Stimulated activated CD8-positive, alpha-beta memory T cell treated with anti-CD3 and anti-CD28 coated beads, Interleukin-15, amount 100 ng/mL, for 1 hour (primary cell): ENCODE data around the gene KAT6B.

Experiments
- DNase-seq: peaks from one replicate; pipeline ENCODE4 v3.0.0-alpha.2; 2020; ENCODE audit warnings: low read depth

KAT6B gene

DNA sequence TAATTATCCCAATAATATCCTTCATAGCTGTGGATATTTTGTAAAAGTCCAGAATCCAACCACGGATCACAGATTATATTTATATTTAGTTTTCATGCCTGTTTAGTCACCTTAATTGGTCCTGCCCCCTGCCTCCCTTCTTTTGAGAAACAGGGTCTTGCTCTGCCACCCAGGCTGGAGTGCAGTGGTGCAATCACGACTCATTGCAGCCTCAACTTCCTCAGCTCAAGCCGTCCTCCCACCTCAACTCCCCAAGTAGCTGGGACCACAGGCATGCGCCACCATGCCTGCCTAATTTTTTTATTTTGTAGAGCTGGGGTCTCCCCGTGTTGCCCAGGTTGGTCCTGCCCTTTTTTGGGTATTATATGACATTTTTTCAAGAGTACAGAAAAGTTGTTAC lies 129.4 kb downstream of the KAT6B start:
- no peak for DNase-seq

DNA sequence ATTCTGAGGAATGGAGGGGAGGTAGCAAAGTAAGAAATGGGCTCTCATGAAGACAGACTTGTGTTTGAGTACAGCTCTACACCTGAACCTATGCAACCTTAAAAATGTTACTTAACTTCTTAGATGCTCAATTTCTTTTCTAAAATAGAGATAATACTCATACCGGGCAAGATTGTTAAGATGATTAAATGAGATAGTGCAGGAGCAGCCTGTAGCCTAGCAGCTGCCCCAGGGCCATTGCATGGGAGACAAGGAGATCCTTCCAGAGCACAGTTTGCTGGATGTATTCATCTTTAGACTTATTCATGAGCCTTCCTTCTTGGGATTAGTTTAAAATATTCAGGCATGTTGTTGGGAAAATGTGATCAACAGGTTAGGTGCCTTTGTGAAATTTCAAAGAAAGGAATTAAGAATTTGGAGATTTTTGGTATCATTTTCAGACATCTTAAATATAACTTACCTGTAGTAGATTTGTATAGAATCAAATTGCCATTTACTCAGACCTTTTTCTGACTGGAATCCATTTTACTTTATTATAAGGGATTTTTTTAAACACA lies 130.2 kb downstream of the KAT6B start:
- DNase-seq, result no peak

DNA sequence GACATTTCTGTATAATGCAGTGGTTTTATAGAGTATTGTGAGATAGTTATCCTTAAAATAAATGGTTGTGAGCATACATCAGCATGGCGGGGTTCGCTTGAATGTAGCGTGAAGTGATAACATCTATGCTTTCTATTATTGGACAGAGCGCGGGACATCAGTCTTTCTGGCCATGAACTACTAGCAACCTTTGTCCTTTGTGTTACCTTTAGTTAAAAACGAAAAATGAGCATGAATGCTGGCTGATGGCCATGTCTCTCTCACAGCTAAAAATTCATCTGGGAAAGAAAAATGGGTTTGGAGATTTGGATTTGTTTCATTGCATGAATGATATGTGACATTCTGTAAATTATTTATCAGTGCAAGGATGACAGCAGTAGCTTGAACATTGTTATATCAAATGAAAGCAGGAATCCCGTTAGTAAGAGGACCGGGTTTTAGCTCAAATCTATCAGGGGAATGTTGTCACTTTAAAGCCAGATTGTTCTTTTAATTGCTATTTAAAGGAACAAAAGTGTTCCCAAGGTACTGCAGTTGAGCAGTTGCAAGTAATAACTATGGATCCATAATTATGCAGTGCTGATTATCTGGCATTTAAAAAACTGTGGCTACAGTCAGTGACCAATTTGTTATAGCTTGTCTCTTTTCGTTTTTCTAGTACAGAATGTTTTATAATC lies 131.0 kb downstream of the KAT6B start:
- no peak for DNase-seq

DNA sequence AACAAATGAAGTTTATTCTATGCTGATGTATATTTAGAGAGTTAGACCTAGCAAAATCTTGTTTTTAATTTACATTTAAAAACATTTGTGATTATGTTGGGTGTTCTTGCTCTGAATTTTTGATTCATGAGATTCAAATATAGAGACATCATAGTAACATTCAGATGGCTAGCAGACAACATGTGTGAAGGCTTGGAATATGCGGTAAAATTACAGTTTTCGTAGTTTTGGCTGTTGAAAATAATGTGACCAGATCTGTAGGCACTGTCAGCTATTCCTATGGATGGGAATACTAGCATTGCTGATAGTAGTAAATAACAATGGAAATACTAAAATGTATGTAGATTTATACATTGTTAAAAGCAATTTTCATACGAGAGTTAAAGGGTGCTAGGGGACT lies 131.9 kb downstream of the KAT6B start:
- no peak for DNase-seq

DNA sequence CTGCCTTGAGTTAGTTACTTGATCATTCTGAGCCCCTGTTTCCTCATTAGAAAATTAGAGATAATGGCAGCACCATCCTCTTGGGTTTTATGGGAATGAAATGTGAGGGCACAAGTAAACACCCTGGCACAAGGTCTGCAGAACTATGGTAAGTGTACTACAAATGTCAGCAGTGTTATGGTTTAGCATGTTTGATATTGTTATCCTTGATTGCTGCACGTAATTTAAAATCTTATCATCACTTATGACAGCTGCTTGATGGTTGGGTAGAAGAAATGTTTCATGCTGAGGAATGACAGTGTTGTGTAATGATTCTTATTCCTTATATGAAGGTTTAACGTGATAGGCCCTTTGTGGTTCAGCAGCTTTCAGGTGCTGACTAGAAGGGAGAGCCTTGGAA lies 134.3 kb downstream of the KAT6B start:
- DNase-seq, result no peak

DNA sequence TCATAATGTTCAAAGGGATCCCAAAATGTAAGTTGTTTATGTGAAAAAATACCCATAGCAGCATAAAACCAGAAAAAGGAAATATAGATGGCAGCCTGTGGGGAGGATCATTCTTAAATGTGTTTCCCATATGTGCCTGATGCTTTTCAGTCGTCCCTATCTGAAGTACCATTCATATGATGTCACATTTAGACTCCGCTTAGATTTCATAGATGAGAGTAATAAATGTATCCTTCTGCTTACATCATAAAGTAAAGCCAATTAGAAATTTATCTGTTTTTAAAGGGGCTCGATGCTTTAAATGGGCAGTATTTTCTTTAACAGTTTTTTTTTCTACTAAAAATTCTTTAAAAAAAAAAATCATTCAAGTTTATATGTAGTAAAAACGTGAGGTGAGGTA lies 136.1 kb downstream of the KAT6B start:
- no peak for DNase-seq

DNA sequence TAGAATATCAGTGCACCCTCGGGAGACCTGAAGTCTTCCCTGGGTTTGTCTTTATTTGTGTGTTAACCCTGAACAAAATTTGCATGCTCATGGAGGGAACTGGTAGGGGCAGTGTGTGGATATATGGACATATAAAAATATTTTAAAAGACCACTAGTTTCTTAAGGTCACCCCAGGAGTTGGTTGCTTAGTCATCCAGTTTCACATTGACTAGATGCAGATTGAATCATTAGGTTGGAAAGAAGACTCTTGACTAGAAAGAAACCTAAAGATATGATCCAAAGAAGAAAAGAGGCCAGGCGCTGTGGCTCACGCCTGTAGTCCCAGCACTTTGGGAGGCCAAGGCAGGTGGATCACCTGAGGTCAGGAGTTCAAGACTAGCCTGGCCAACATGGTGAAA lies 137.1 kb downstream of the KAT6B start:
- no peak for DNase-seq

DNA sequence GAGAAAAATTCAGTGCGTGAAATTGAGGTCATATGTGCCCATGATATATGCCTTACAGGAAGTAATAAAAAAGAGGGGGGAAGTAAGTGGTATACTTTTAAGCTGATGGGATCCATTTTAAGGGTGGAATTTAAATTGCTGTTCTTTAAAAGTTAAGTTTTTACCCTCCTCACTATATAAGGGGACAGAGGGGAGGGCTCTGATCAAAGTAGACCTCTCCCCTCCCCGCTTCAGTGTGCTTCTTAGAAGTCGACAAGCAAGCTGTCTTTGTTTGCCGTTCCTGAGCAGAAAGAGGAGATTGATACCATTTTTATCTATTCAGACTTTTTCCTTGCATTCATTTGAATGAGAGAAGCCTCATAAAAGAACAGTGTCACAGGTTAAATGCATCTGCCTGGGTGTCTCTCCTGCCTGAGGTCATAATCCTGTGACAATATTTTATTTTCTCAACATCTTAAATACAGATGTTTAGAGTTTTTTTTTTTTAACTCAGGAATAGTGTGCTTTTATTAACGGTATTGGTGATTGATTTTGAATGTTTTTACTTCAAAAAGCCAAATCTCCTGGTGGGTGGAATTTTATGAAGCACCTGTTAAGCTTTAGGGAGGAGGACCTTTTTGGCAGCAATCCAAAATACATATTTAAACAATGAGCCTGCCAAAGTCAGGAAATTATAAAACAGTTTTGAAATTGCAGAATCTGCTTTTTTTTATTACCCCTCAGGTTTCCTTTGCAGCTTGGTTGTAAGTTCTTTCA lies 141.7 kb downstream of the KAT6B start:
- DNase-seq, result no peak

DNA sequence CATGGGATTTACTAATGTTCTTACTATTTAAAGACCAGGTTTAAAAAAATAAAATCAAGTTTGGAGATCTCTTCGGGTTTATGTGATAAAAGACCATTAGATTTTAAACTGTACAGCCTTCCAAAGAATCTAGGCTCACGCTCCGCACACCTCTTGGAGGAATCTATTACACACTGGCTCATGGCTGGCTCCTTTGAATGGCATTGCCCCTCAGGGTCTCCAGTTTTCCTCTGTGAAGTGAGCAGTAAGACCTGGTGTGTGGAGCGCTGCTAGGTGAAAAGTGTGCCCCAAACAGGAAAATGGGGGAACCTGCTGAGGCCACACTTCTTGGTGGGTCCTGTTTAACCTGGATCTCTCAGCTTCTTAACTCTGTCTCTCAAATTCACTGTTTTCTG lies 142.3 kb downstream of the KAT6B start:
- DNase-seq, result no peak

DNA sequence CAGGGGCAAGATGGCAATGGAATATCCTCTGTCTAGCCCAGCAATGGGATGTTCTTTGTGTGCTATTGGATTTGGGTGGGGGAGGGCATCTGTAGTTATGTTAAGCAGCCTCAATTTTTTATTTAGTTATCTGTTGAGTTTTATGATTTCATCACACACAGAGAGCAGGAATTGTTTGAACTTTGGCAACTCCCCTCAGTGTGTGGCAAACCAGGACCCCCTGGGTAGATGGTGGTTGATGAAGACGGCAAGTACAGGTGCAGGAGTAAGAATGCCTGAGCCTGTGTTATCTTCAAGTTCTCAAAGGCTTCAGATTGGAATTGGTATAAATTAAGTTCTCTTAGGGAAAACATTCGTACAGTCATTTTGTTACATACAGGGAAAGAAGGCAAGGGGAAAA lies 142.7 kb downstream of the KAT6B start:
- no peak for DNase-seq

DNA sequence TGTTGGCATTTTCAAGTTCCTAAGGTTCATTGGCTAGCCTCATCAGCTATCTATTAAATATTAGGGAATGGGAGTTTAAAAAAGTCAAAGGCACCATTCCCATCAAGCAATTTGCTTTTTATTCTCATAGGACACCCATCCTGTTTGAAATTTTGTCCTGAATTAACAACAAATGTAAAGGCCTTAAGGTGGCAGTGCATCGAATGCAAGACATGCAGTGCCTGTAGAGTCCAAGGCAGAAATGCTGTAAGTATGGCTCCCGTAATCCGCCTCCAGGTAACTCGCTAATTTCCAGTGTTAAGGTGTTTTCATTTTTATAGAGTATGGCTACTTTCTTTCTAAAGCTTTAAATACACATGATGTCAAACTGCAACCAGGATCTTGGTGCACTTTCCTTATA lies 143.1 kb downstream of the KAT6B start:
- no peak for DNase-seq

DNA sequence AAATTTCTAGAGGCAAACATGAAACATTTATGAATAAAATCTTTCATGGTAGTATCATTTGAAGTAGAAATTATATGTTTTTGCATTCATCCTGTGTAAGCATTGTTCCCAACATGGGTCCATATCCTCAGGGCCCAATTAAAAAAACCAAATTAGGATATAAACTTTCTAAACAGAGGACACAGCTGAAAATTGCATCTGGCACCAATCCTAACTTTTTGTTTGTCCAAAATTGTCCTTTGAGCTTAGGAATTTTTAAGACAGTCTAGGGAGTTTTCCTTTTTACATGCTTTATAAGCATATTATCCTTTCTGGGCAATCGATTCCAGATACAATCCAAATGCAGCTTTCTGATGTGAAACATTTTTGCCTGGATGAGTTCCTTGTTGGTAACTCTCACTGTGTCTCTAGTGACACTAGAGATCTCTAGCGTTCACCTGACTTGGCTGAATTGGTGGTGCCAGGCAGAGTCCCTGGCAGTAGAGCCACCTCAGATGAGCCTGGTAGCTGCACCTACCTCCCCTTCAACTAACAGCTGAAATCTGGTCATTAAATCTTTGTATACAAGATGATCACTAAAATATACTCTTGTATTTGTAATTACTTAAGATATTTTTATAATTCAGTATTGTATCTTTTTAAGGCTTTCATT lies 147.5 kb downstream of the KAT6B start:
- DNase-seq, result no peak

DNA sequence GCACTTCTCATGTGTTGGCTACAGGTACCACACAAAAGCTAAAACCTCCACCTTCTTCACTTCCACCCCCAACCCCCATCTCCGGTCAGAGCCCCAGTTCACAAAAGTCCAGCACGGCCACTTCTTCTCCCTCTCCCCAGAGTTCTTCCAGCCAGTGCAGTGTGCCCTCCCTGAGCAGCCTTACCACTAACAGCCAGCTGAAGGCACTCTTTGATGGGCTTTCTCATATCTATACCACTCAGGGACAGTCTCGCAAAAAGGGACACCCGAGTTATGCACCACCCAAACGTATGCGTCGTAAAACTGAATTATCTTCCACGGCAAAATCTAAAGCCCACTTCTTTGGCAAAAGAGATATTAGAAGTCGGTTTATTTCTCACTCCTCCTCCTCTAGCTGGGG lies 149.4 kb downstream of the KAT6B start:
- DNase-seq, result no peak

DNA sequence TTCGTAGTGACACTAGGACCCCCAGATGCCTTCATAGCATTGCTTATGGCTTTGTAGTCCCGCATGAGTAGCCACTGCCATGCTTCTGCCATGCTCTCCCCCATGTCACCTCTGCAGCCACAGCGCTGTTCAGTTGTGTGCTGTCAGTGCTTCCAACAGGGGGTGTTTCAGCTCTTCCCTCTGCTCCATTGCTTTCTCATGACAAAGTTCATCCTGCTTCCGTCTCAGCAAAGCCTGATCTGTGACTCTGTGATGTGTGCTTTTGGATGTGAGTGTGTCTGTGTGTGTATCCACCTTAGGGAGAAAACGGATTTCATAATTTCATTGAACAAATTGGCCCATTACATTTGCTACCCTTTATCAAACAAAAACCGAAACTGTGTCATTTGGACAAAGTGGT lies 150.2 kb downstream of the KAT6B start:
- no peak for DNase-seq

DNA sequence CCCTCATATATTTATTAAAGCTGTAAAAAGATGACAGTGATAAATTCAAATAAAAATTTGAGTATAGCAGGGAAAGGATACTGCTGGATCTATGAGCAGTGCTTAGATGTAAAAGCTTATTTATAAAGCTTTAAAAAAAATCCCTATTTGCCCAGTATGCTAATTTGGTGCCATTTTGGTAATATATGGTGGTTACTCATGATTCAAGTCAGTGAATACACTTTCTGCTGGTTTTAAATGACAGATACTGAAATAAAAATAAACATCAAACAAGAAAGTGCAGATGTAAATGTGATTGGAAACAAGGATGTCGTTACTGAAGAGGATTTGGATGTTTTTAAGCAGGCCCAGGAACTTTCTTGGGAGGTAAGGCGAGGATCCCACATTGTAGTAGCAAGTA lies 150.7 kb downstream of the KAT6B start:
- no peak for DNase-seq

DNA sequence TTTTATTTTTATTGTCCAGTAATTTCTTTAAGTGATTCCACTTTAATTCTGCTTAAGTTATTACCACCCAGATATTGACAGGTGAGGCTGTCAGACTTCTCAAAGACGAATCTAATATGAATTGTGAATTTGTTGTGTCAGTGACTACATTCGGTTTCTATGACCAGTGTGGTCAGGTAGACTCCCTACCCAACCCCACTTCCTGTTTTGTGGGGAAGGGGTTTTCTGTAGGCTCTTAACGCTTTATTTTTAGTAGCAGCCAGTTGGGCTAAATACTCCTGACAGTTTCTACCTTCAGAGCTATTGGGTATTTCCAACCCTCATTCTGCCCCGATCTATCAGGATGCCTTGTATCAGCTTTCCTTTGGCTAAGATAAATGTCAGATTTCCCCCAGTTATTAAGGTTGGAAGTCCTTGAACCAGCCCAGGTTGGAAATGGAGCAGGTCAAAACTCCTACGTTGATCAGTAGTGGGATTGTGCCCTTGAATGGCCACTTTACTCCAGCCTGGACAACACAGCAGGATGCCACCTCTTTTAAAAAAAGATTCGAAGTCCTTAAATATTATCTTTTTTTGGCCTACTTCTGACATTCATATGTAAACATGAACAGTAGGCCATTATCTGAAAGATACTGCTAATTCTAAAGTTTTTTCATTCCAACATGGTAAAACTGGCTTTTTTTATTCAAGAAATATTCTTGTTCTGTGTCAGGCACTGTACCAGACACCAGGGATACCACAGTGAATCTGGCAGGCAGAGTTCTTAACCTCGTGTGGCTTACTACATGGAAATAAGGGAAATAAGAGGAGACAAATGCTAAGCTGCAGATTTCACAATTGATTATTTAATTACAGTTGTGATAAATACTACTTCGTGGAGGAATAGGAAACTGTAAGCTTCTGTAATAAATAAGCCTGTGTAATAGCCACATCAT lies 151.8 kb downstream of the KAT6B start:
- DNase-seq, result peak; percentile 3

DNA sequence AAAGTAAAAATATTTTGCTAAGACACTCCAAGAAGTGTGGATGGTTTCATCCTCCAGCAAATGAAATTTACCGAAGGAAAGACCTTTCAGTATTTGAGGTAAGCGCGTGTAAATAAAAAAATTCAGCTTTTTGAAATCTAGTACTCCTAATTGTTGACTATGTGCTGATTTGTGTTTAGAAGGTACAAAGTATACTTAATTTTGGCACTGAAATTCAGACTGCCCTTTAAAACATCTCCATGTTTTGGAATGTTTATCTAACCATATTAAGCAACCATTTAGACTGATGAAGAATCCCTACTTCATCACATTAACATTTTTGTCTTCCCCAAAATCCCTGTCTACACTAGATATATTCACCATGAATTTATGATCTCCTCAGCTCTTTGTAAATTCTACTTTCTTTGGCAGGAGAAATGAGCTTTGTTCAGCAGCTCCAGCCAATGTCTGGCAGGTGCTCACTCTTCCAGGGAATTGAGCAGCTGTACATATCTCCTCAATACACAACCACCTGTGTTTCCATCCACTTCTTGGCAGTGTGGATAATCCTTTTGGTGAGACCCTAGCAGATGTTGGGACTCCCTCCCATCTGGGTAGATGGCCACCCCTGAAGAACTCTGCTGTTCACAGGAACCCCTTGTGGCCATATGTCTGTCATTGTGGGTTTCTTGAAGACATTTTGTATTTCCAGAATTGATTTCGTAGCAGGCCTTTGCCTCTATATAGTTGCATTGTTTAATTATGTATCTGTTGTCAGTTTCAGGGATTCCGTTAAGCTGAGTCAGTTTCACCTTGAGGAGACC lies 155.6 kb downstream of the KAT6B start:
- DNase-seq, result no peak

DNA sequence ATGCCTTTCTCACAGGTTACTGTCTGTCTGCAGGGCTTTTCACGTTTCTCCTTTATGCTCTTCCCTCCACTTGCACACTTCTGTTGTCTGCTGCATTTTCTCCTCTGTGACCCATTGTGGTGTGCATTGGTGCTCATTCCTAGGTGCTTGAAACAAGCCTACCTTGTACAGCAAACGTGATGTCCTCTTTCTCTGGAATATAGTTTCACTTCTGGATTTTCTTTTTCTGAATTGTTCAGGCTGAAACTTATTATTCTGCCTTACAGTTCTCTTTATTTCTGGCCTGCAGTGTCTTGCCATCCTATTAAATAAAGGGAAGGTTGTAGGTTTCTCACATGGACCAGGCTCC lies 156.2 kb downstream of the KAT6B start:
- DNase-seq, result no peak

DNA sequence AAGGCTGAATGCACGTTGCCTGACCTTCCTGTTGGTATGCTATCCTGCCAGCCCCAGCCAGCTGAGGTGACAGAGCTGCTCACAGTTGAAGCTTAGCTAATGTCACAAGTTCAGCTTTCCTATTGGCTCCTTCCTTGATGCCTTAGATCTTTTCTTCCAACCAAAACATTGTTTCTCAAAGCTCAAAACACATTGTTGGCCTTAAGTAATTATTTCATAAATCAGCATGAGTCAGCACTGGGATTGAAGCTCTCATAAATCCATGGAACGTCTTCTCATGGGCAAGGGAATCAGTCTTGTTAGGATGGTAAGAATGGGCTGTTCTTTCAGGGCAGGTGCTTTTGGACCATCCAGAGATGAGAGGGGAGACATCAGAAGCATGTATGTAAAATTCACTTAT lies 157.0 kb downstream of the KAT6B start:
- DNase-seq, result no peak

DNA sequence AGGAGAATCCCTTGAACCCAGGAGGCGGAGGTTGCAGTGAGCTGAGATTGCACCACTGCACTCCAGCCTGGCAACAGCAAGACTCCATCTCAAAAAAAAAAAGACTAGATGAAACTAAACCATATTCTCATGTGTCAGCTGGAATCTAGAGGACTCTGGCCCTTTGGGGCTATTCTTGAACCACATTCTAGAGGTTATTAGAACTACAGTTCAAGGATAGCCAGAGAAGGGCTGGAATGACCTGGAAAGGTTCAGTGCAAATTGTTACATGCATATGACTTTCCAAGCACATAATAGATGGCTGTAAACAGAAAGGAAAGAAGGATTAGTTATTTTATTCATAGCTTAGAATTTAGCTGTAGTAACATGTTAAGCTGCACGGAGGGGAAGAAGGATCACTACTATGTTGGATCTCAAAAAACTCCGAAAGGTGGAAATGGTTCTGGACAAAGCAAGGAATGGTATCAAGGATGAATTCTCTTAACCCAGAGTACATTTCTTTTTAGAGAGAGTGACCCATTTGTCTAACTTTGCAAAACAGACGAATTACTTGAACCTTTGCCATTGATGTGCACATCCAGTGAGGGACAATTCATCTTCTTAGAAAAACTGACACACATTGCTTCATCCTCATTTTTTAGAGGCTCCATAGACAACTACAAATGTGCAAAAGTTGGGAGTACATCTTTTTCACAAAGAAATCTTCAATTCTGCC lies 161.1 kb downstream of the KAT6B start:
- no peak for DNase-seq
